Keratinocyte (primary cell): Measurements from ENCODE around the gene ILKAP. TPM values are rescaled to one million over a fixed set of nuclear protein-coding genes. Genes with fewer than 3 reads are reported as not detected.

Experiments used
- DNase-seq: peaks from one replicate; pipeline ENCODE4 v3.0.0-alpha.2; 2011; ENCODE audit warnings: low read depth, missing footprints, low spot score
- FAIRE-seq: peaks from 2 replicates; lab custom pipeline; 2011; peaks lifted over from hg19 to GRCh38; lab: Jason Lieb, UNC
- H2AFZ ChIP-seq: 2 replicates; pipeline ENCODE4 v1.6.0; 2012; ENCODE audit warnings: low read length, control low read depth, inconsistent platforms; ENCODE audit not compliant: control insufficient read depth
- H3K27ac ChIP-seq: 2 replicates; pipeline ENCODE4 v1.5.1; 2011; ENCODE audit warnings: low read length; ENCODE audit not compliant: control insufficient read depth, insufficient read depth
- H3K27me3 ChIP-seq: 3 replicates; pipeline ENCODE4 v1.6.0; 2011; ENCODE audit warnings: low read length; ENCODE audit not compliant: control insufficient read depth, insufficient read depth; ENCODE audit errors: extremely low read depth
- H3K36me3 ChIP-seq, 2 experiments: 2 replicates in 1 of 2; 3 replicates in 1 of 2; pipeline ENCODE4 v1.5.1; 2011; ENCODE audit warnings: low read length in 2 of 2, mild to moderate bottlenecking in 1 of 2; ENCODE audit not compliant: control insufficient read depth in 2 of 2, insufficient read depth in 2 of 2; ENCODE audit errors: extremely low read depth in 1 of 2
- H3K4me1 ChIP-seq: 3 replicates; pipeline ENCODE4 v1.5.1; 2011; ENCODE audit warnings: low read length; ENCODE audit not compliant: control insufficient read depth, insufficient read depth; ENCODE audit errors: extremely low read depth
- H3K4me2 ChIP-seq: 3 replicates; pipeline ENCODE4 v1.6.0; 2011; ENCODE audit warnings: low read depth, low read length; ENCODE audit not compliant: control insufficient read depth, insufficient read depth; ENCODE audit errors: extremely low read depth
- H3K4me3 ChIP-seq, 3 experiments: fragments of 200-600 bp in 1 of 3; sonication (generic) in 1 of 3; 2 replicates in 2 of 3; 3 replicates in 1 of 3; pipeline ENCODE4 v1.5.1; 2011 to 2016; ENCODE audit warnings: low read length in 3 of 3, mild to moderate bottlenecking in 3 of 3, control low read depth in 2 of 3, inconsistent platforms in 1 of 3, low read depth in 1 of 3, mixed read lengths in 1 of 3, mixed run types in 1 of 3, moderate library complexity in 1 of 3; ENCODE audit not compliant: control insufficient read depth in 2 of 3, insufficient read depth in 2 of 3; ENCODE audit errors: extremely low read depth in 1 of 3
- H3K79me2 ChIP-seq: 2 replicates; pipeline ENCODE4 v1.6.0; 2012; ENCODE audit warnings: low read length; ENCODE audit not compliant: control insufficient read depth, insufficient read depth
- H3K9ac ChIP-seq: 3 replicates; pipeline ENCODE4 v1.6.0; 2011; ENCODE audit warnings: low read length; ENCODE audit not compliant: control insufficient read depth, insufficient read depth; ENCODE audit errors: extremely low read depth
- H3K9me1 ChIP-seq: 3 replicates; pipeline ENCODE4 v1.6.0; 2011; ENCODE audit warnings: low read length; ENCODE audit not compliant: control insufficient read depth, insufficient read depth; ENCODE audit errors: extremely low read depth
- H3K9me3 ChIP-seq: 2 replicates; pipeline ENCODE4 v1.5.1; 2012; ENCODE audit warnings: low read depth, low read length; ENCODE audit not compliant: control insufficient read depth
- H4K20me1 ChIP-seq: 3 replicates; pipeline ENCODE4 v1.6.0; 2011; ENCODE audit warnings: low read length; ENCODE audit not compliant: control insufficient read depth, insufficient read depth; ENCODE audit errors: extremely low read depth
- EZH2 ChIP-seq: IDR thresholded peaks from one replicate; pipeline ENCODE4 v1.6.1; 2012; ENCODE audit warnings: inconsistent platforms, mild to moderate bottlenecking, low read length, moderate library complexity
- dilution Hi-C: fragments of 300-500 bp; cut with MboI; formaldehyde crosslinking; loops from one replicate; pipeline ENCODE4 v1.7.0; 2020; ENCODE audit warnings: low sequenced_read_pairs; ENCODE audit not compliant: extremely low pct_ligation_motif_present
- polyA plus RNA-seq, 5 experiments: library from polyadenylated mRNA; depleted of rRNA in 3 of 5; stranded (reverse) in 3 of 5; stranded (forward) in 1 of 5; unstranded in 1 of 5; fragments of >200 nt; gene quantifications; 1 replicate in 1 of 5; 2 replicates in 3 of 5; 3 replicates in 1 of 5; pipeline versions ENCODE4 v1.2.1 to v1.2.3, GENCODE V29; 2011 to 2012; ENCODE audit warnings: missing spikeins in 2 of 5, low read depth in 1 of 5, low replicate concordance in 1 of 5
- TF ChIP-seq, protein P1 (sequence below), 3 experiments: IDR thresholded peaks in 1 of 3; conservative IDR thresholded peaks in 1 of 3; optimal IDR thresholded peaks in 1 of 3; 2 replicates in 2 of 3; 3 replicates in 1 of 3; pipeline versions ENCODE3 to v1.5.1; 2011; ENCODE audit warnings: low read length in 3 of 3, mild to moderate bottlenecking in 3 of 3, moderate library complexity in 2 of 3, control low read depth in 1 of 3, inconsistent platforms in 1 of 3; ENCODE audit not compliant: insufficient read depth in 2 of 3; ENCODE audit errors: extremely low read depth in 1 of 3

ILKAP gene
- polyA plus RNA-seq, 1 donor (not counting 4 experiments of a cell fraction or from before 2014, with no cell fraction given), result 39.1 TPM

DNA sequence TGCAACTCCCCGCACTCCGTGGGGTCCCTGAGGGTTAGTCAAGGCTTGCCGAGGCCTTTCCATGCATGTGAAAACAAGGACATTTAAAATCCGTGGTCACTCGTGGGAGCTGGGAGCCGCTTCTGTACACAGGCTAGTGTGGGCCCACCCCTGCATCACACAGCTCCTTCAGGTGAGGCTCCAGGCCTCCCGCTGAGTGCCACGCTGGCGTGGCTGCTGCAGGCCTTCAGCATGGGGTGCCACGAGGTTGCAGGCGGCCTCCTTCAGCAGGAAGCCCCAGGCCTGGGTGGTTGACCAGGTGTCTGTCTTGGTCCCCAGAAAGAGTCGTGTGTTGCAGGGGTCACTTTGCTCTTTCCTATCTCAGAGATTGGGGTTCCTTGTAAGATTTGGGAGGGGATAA, 58.4 kb downstream of the ILKAP start:
- no peaks in the 10 kb centered on the region for H3K27me3 ChIP-seq
- H3K4me2 ChIP-seq, result no peak overlapping the region
- no peaks in the 10 kb centered on the region for H3K36me3 ChIP-seq
- no peaks in the 10 kb centered on the region for H3K9me3 ChIP-seq
- H4K20me1 ChIP-seq, result no peaks in the 10 kb centered on the region
- TF ChIP-seq EZH2, result no peak
- TF ChIP-seq, protein P1, sequence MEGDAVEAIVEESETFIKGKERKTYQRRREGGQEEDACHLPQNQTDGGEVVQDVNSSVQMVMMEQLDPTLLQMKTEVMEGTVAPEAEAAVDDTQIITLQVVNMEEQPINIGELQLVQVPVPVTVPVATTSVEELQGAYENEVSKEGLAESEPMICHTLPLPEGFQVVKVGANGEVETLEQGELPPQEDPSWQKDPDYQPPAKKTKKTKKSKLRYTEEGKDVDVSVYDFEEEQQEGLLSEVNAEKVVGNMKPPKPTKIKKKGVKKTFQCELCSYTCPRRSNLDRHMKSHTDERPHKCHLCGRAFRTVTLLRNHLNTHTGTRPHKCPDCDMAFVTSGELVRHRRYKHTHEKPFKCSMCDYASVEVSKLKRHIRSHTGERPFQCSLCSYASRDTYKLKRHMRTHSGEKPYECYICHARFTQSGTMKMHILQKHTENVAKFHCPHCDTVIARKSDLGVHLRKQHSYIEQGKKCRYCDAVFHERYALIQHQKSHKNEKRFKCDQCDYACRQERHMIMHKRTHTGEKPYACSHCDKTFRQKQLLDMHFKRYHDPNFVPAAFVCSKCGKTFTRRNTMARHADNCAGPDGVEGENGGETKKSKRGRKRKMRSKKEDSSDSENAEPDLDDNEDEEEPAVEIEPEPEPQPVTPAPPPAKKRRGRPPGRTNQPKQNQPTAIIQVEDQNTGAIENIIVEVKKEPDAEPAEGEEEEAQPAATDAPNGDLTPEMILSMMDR (optimal IDR thresholded peaks at IDR 0.05 in 1 of 3, IDR thresholded peaks at IDR 0.05 in 1 of 3, conservative IDR thresholded peaks at IDR 0.05 in 1 of 3; ENCODE audit: extremely low read depth in 1 of 3, insufficient read depth in 2 of 3, low read length in 3 of 3), result no peak
- DNase-seq (no peak), FAIRE-seq (no peak)
- H3K79me2 ChIP-seq, result no peaks in the 10 kb centered on the region
- H3K4me1 ChIP-seq, result peaks cover 30% of the 10 kb centered on the region
- no peak overlapping the region for H3K27ac ChIP-seq
- H3K9me1 ChIP-seq, result no peaks in the 10 kb centered on the region
- H3K4me3 ChIP-seq, result no peak overlapping the region
- H2AFZ ChIP-seq, result no peak overlapping the region
- H3K9ac ChIP-seq, result no peak overlapping the region
- dilution Hi-C loops, result no loop called here

DNA sequence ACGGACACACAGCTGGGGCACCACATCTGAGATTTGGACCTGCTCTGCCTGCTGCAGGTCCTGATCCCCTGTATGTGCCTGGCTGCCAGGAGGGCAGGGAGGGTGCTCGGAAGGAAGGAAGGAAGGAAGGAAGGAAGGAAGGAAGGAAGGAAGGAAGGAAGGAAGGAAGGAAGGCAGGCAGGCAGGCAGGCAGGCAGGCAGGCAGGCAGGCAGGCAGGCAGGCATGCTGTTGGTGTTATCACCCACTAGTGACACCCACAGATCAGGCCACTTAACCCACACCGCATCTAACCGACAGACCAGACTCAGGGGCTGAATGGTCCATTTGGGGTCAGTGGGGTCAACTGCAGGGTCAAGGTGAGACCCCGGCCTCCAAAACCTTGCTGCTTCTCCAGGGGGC, 59.2 kb downstream of the ILKAP start:
- DNase-seq (no peak), FAIRE-seq (no peak)
- Histone ChIP-seq H3K4me3 (no peak overlapping the region), H3K27ac (no peak overlapping the region), H3K9me3 (no peaks in the 10 kb centered on the region), H2AFZ (no peak overlapping the region), H3K79me2 (no peaks in the 10 kb centered on the region), H3K4me1 (peaks cover 30% of the 10 kb centered on the region), H3K9me1 (no peaks in the 10 kb centered on the region), H3K4me2 (no peak overlapping the region), H3K9ac (no peak overlapping the region), H4K20me1 (no peaks in the 10 kb centered on the region), H3K27me3 (no peaks in the 10 kb centered on the region), H3K36me3 (no peaks in the 10 kb centered on the region)
- dilution Hi-C loops, result no loop called here
- TF ChIP-seq, protein P1 (optimal IDR thresholded peaks at IDR 0.05 in 1 of 3, IDR thresholded peaks at IDR 0.05 in 1 of 3, conservative IDR thresholded peaks at IDR 0.05 in 1 of 3; ENCODE audit: extremely low read depth in 1 of 3, insufficient read depth in 2 of 3, low read length in 3 of 3), result no peak
- TF ChIP-seq EZH2, result no peak
